H9 (cell line): ENCODE measurements around the gene FITM2. TPM values are rescaled to one million over a fixed set of nuclear protein-coding genes. Genes with fewer than 3 reads are reported as not detected.

Source experiments
- DNase-seq: peaks from one replicate; pipeline ENCODE4 v3.0.0-alpha.2; 2017
- H2AFZ ChIP-seq: one replicate; pipeline ENCODE4 v1.6.1; 2013; ENCODE audit warnings: mild to moderate bottlenecking, low read length, control low read depth, moderate library complexity
- H2AK5ac ChIP-seq: 2 replicates; pipeline ENCODE4 v1.6.1; 2013; ENCODE audit warnings: low read length, control low read depth, mixed read lengths; ENCODE audit not compliant: insufficient read length
- H2BK120ac ChIP-seq: one replicate; pipeline ENCODE4 v1.6.1; 2013; ENCODE audit warnings: low read depth, mild to moderate bottlenecking, low read length, control low read depth, inconsistent platforms; ENCODE audit not compliant: poor library complexity, severe bottlenecking
- H2BK12ac ChIP-seq: 2 replicates; pipeline ENCODE4 v1.6.1; 2013; ENCODE audit warnings: low read length, control low read depth, mixed read lengths, low read depth; ENCODE audit not compliant: insufficient read length
- H2BK15ac ChIP-seq: 2 replicates; pipeline ENCODE4 v1.6.1; 2013; ENCODE audit warnings: low read depth, low read length, control low read depth
- H2BK20ac ChIP-seq: one replicate; pipeline ENCODE4 v1.6.1; 2013; ENCODE audit warnings: low read depth, mild to moderate bottlenecking, low read length, control low read depth, inconsistent platforms; ENCODE audit not compliant: poor library complexity, severe bottlenecking
- H2BK5ac ChIP-seq: 2 replicates; pipeline ENCODE4 v1.6.1; 2013; ENCODE audit warnings: low read length, control low read depth, mixed read lengths; ENCODE audit not compliant: insufficient read length
- H3K14ac ChIP-seq: 2 replicates; pipeline ENCODE4 v1.6.1; 2013; ENCODE audit warnings: low read length, control low read depth; ENCODE audit not compliant: insufficient read depth
- H3K18ac ChIP-seq: 2 replicates; pipeline ENCODE4 v1.6.1; 2013; ENCODE audit warnings: low read depth, mild to moderate bottlenecking, mixed read lengths, low read length, control low read depth; ENCODE audit not compliant: insufficient read length
- H3K23ac ChIP-seq: 2 replicates; pipeline ENCODE4 v1.6.1; 2013; ENCODE audit warnings: low read length, control low read depth, mixed read lengths, low read depth; ENCODE audit not compliant: insufficient read length
- H3K23me2 ChIP-seq: 2 replicates; pipeline ENCODE4 v1.6.1; 2013; ENCODE audit warnings: low read depth, mild to moderate bottlenecking, mixed read lengths, low read length, control low read depth; ENCODE audit not compliant: insufficient read length, poor library complexity, severe bottlenecking
- H3K27ac ChIP-seq: 2 replicates; pipeline ENCODE4 v1.5.1; 2013; ENCODE audit warnings: low read length, control low read depth, mixed read lengths, low read depth; ENCODE audit not compliant: insufficient read length
- H3K27me3 ChIP-seq: 2 replicates; pipeline ENCODE4 v1.6.1; 2013; ENCODE audit warnings: low read length, control low read depth, inconsistent platforms; ENCODE audit not compliant: insufficient read depth
- H3K4ac ChIP-seq: 2 replicates; pipeline ENCODE4 v1.6.1; 2013; ENCODE audit warnings: low read depth, mild to moderate bottlenecking, control low read depth, inconsistent platforms, low read length, moderate library complexity
- H3K4me1 ChIP-seq: 2 replicates; pipeline ENCODE4 v1.6.1; 2013; ENCODE audit warnings: low read length, control low read depth, inconsistent platforms; ENCODE audit not compliant: insufficient read depth
- H3K4me2 ChIP-seq: 2 replicates; pipeline ENCODE4 v1.6.1; 2013; ENCODE audit warnings: low read length, control low read depth, mixed read lengths; ENCODE audit not compliant: insufficient read length, insufficient read depth
- H3K56ac ChIP-seq: 2 replicates; pipeline ENCODE4 v1.6.1; 2013; ENCODE audit warnings: low read depth, mild to moderate bottlenecking, mixed read lengths, low read length, control low read depth; ENCODE audit not compliant: insufficient read length
- H3K79me1 ChIP-seq: 2 replicates; pipeline ENCODE4 v1.6.1; 2013; ENCODE audit warnings: low read depth, mild to moderate bottlenecking, moderate library complexity, low read length, control low read depth, inconsistent platforms; ENCODE audit not compliant: insufficient read depth, poor library complexity, severe bottlenecking
- H3K79me2 ChIP-seq: 2 replicates; pipeline ENCODE4 v1.6.1; 2013; ENCODE audit warnings: low read length, control low read depth, inconsistent platforms; ENCODE audit not compliant: insufficient read depth
- H3K9ac ChIP-seq: 2 replicates; pipeline ENCODE4 v1.6.1; 2013; ENCODE audit warnings: low read length, control low read depth, mixed read lengths; ENCODE audit not compliant: insufficient read length; ENCODE audit errors: extremely low read depth
- H3K9me3 ChIP-seq: one replicate; pipeline ENCODE4 v1.6.1; 2013; ENCODE audit warnings: low read depth, low read length, inconsistent platforms; ENCODE audit not compliant: control insufficient read depth
- H3T11ph ChIP-seq: one replicate; pipeline ENCODE4 v1.6.1; 2013; ENCODE audit warnings: mild to moderate bottlenecking, low read length, control low read depth, inconsistent platforms
- H4K20me1 ChIP-seq: one replicate; pipeline ENCODE4 v1.6.1; 2013; ENCODE audit not compliant: control insufficient read depth, insufficient read length, insufficient read depth
- H4K5ac ChIP-seq: 2 replicates; pipeline ENCODE4 v1.6.1; 2013; ENCODE audit warnings: low read depth, mild to moderate bottlenecking, mixed read lengths, low read length, control low read depth; ENCODE audit not compliant: insufficient read length
- H4K8ac ChIP-seq: replicated peaks from 2 replicates; pipeline ENCODE4 v1.6.1; 2013; ENCODE audit warnings: low read length, control low read depth, mixed read lengths, low read depth; ENCODE audit not compliant: insufficient read length
- H4K91ac ChIP-seq: 2 replicates; pipeline ENCODE4 v1.6.1; 2013; ENCODE audit warnings: low read depth, mild to moderate bottlenecking, moderate library complexity, mixed read lengths, low read length, control low read depth; ENCODE audit not compliant: insufficient read length
- H3K27ac Mint-ChIP-seq, 3 experiments: 2 replicates in 2 of 3; 3 replicates in 1 of 3; pipeline ENCODE4 v1.8.0; 2020 to 2021; ENCODE audit warnings: mixed read lengths in 3 of 3, mild to moderate bottlenecking in 1 of 3, moderate library complexity in 1 of 3
- H3K27me3 Mint-ChIP-seq: 2 replicates; pipeline ENCODE4 v1.8.0; 2021; ENCODE audit warnings: low read depth, mild to moderate bottlenecking, moderate library complexity, mixed read lengths
- H3K36me3 Mint-ChIP-seq, 3 experiments: 2 replicates in 2 of 3; 3 replicates in 1 of 3; pipeline ENCODE4 v1.8.0; 2020 to 2021; ENCODE audit warnings: low read depth in 3 of 3, mixed read lengths in 3 of 3; ENCODE audit not compliant: insufficient read depth in 1 of 3
- H3K4me1 Mint-ChIP-seq, 2 experiments: 2 replicates each; pipeline ENCODE4 v1.8.0; 2020; ENCODE audit warnings: mixed read lengths in 2 of 2
- H3K4me3 Mint-ChIP-seq, 2 experiments: 2 replicates in 1 of 2; 3 replicates in 1 of 2; pipeline ENCODE4 v1.8.0; 2020 to 2021; ENCODE audit warnings: mild to moderate bottlenecking in 2 of 2, mixed read lengths in 2 of 2, moderate library complexity in 1 of 2
- H3K9me3 Mint-ChIP-seq, 2 experiments: 2 replicates in 1 of 2; 3 replicates in 1 of 2; pipeline ENCODE4 v1.8.0; 2020; ENCODE audit warnings: mild to moderate bottlenecking in 2 of 2, mixed read lengths in 2 of 2, moderate library complexity in 1 of 2
- CTCF ChIP-seq: fragments of 200-600 bp; sonication (generic); conservative IDR thresholded peaks from 3 replicates; pipeline ENCODE4 v1.8.0; 2021; ENCODE audit warnings: antibody characterized with exemption, mild to moderate bottlenecking
- WGBS: extraction: QIAGEN DNeasy Blood & Tissue Kit; methylation state at CpG from one replicate; pipeline ENCODE4 v1.1.7; 2013; ENCODE audit warnings: missing lambda C conversion rate, low lambda C conversion rate, mixed read lengths; ENCODE audit not compliant: insufficient read length; ENCODE audit errors: extremely low coverage; 5-methylcytosine and 5-hydroxymethylcytosine counted together
- total RNA-seq: library from RNA; stranded (reverse); gene quantifications from 2 replicates; pipeline ENCODE4 v1.2.1, GENCODE V29; 2021

Gene FITM2
- total RNA-seq, 1 experiment from 2014 or later = 1.7 TPM

DNA sequence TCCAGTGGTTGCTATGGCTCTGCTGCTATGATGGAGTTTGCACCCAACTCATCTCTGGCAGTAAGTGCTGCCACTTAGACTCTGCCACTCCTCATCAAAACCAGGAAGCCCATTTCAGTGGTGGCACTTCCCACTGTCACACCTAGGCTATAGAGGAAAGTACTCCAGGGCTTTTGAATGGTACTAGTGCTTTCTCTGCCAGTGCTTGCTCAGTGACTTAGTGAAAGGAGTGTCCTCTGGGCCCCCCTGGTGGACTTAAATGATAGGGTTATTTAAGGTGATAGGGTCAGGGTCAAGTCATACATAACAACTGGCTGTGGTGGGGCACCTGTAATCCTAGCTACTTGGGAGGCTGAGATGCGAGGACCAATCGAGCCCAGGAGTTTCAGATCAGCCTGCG, 22.8 kb downstream of the FITM2 start:
- Mint-ChIP-seq H3K27ac (no peak overlapping the region), H3K4me3 (no peak overlapping the region), H3K27me3 (no peaks in the 10 kb centered on the region; the same call in none of the 2 replicates), H3K4me1 (no peaks in the 10 kb centered on the region), H3K9me3 (peaks cover 0 to 8% of the 10 kb centered on the region in 2 experiments; a peak in 4 of 5 replicates), H3K36me3 (no peaks in the 10 kb centered on the region; a peak in 1 of 7 replicates)
- Histone ChIP-seq H4K20me1 (no peaks in the 10 kb centered on the region), H3K23me2 (no peaks in the 10 kb centered on the region), H3K79me2 (no peaks in the 10 kb centered on the region), H3K18ac (no peak overlapping the region), H3K23ac (no peak overlapping the region), H2BK120ac (no peak overlapping the region), H3K4me2 (no peak overlapping the region), H2AFZ (no peak overlapping the region), H2BK12ac (no peak overlapping the region), H3K56ac (no peak overlapping the region), H3K27me3 (no peaks in the 10 kb centered on the region), H3K27ac (no peak overlapping the region), H3K9me3 (no peaks in the 10 kb centered on the region), H3K9ac (no peak overlapping the region), H3K14ac (no peak overlapping the region), H3K4ac (no peak overlapping the region), H2AK5ac (no peak overlapping the region), H4K5ac (no peak overlapping the region), H4K91ac (no peak overlapping the region), H3K79me1 (no peaks in the 10 kb centered on the region), H2BK5ac (no peak overlapping the region), H3T11ph (no peak overlapping the region), H4K8ac (no peak overlapping the region), H2BK20ac (no peak overlapping the region), H3K4me1 (no peaks in the 10 kb centered on the region), H2BK15ac (no peak overlapping the region)
- no peak for DNase-seq
- TF ChIP-seq CTCF = no peak; the same call in 2 of the 3 replicates
- no CpG with 5 or more reads among the region's 3 CpGs for WGBS
